Smooth muscle cell (in vitro differentiated cells): ENCODE data around the gene RGP1. TPM values are rescaled to one million over a fixed set of nuclear protein-coding genes. Genes with fewer than 3 reads are reported as not detected.

Experiments used
- DNase-seq: peaks from one replicate; lab custom pipeline; 2025; ENCODE audit not compliant: unreplicated experiment; lab: John Stamatoyannopoulos, UW
- H2AFZ ChIP-seq: fragments of 200-600 bp; sonication (generic); 2 replicates; pipeline ENCODE4 v1.6.0; 2016; ENCODE audit warnings: antibody characterized with exemption, low read depth, mild to moderate bottlenecking
- H3F3A ChIP-seq: fragments of 200-600 bp; sonication (generic); 2 replicates; pipeline ENCODE4 v1.6.0; 2017; ENCODE audit warnings: antibody characterized with exemption, low read depth
- H3K27ac ChIP-seq: fragments of 200-600 bp; sonication (generic); 2 replicates; pipeline ENCODE4 v1.5.1; 2016; ENCODE audit warnings: low read depth, mild to moderate bottlenecking
- H3K27me3 ChIP-seq: fragments of 200-600 bp; sonication (generic); 2 replicates; pipeline ENCODE4 v1.6.1; 2016; ENCODE audit warnings: low read depth, mild to moderate bottlenecking
- H3K36me3 ChIP-seq: fragments of 200-600 bp; sonication (generic); 2 replicates; pipeline ENCODE4 v1.5.1; 2016; ENCODE audit warnings: low read depth
- H3K4me1 ChIP-seq: fragments of 200-600 bp; sonication (generic); 2 replicates; pipeline ENCODE4 v1.5.1; 2016; ENCODE audit warnings: low read depth
- H3K4me2 ChIP-seq: fragments of 200-600 bp; sonication (generic); 2 replicates; pipeline ENCODE4 v1.6.0; 2016; ENCODE audit warnings: mild to moderate bottlenecking
- H3K4me3 ChIP-seq: fragments of 200-600 bp; sonication (generic); 2 replicates; pipeline ENCODE4 v1.5.1; 2016; ENCODE audit warnings: mild to moderate bottlenecking
- H3K79me2 ChIP-seq: fragments of 200-600 bp; sonication (generic); 2 replicates; pipeline ENCODE4 v1.6.0; 2016; ENCODE audit warnings: low read depth, mild to moderate bottlenecking
- H3K9ac ChIP-seq: fragments of 200-600 bp; sonication (generic); 2 replicates; pipeline ENCODE4 v1.6.0; 2016; ENCODE audit warnings: low read depth
- H3K9me3 ChIP-seq: fragments of 200-600 bp; sonication (generic); replicated peaks from 2 replicates; pipeline ENCODE4 v1.5.1; 2016; ENCODE audit warnings: low read depth
- H4K20me1 ChIP-seq: fragments of 200-600 bp; sonication (generic); 2 replicates; pipeline ENCODE4 v1.6.0; 2016; ENCODE audit warnings: low read depth
- CTCF ChIP-seq: fragments of 200-600 bp; sonication (generic); IDR thresholded peaks from 2 replicates; pipeline ENCODE4 v1.5.1; 2017; ENCODE audit warnings: borderline replicate concordance, mild to moderate bottlenecking, antibody characterized with exemption; ENCODE audit not compliant: insufficient read depth, poor library complexity, severe bottlenecking
- WGBS: methylation state at CpG from one replicate; pipeline ENCODE4 v1.1.7; 2016; ENCODE audit warnings: low lambda C conversion rate; 5-methylcytosine and 5-hydroxymethylcytosine counted together
- polyA plus RNA-seq: library from polyadenylated mRNA; unstranded; fragments of >200 nt; fragmentation: Nextera tagmentation; extraction: Ambion mirVana; gene quantifications from 2 replicates; pipeline ENCODE4 v1.2.1, GENCODE V29; 2016
- total RNA-seq: library from RNA; depleted of rRNA; stranded (reverse); fragments of >200 nt; gene quantifications from 2 replicates; pipeline ENCODE4 v1.2.3, GENCODE V29; 2014

RGP1 gene
- total and polyA plus RNA-seq, 2 experiments from 2014 or later: 12.8 to 15.3 TPM

- Histone ChIP-seq H2AFZ (no peak overlapping the region), H3F3A (peaks cover 24% of the 10 kb centered on the region), H3K27me3 (no peaks in the 10 kb centered on the region), H3K9ac (no peak overlapping the region), H3K4me1 (peaks cover 12% of the 10 kb centered on the region), H4K20me1 (peaks cover 11% of the 10 kb centered on the region), H3K9me3 (no peaks in the 10 kb centered on the region), H3K27ac (peak overlapping the region; percentile 34), H3K4me3 (no peak overlapping the region), H3K4me2 (no peak overlapping the region), H3K36me3 (no peaks in the 10 kb centered on the region), H3K79me2 (peaks cover 33% of the 10 kb centered on the region)
- DNase-seq: no peak
- 65% methylated on average over 5 of the region's 5 CpGs for WGBS
- TF ChIP-seq CTCF: peak; percentile 64
Observed at GRCh38 chr9:35736201-35736633, 12.9 kb upstream of the RGP1 start.

GRCh38 chr9:35737143-35737542 is 11.9 kb upstream of the RGP1 start:
- Histone ChIP-seq H3F3A (peaks cover 24% of the 10 kb centered on the region), H4K20me1 (peaks cover 17% of the 10 kb centered on the region), H3K9me3 (no peaks in the 10 kb centered on the region), H3K4me2 (no peak overlapping the region), H3K4me3 (no peak overlapping the region), H3K36me3 (no peaks in the 10 kb centered on the region), H2AFZ (no peak overlapping the region), H3K4me1 (peaks cover 9% of the 10 kb centered on the region), H3K27me3 (no peaks in the 10 kb centered on the region), H3K79me2 (peaks cover 27% of the 10 kb centered on the region), H3K27ac (no peak overlapping the region), H3K9ac (no peak overlapping the region)
- no peak for DNase-seq
- no peak for TF ChIP-seq CTCF
- WGBS: 88% methylated on average over 7 of the region's 7 CpGs

GRCh38 chr9:35738186-35738585 is 10.9 kb upstream of the RGP1 start:
- Histone ChIP-seq H3K27me3 (no peaks in the 10 kb centered on the region), H3K36me3 (no peaks in the 10 kb centered on the region), H3K9me3 (no peaks in the 10 kb centered on the region), H3F3A (peaks cover 24% of the 10 kb centered on the region), H4K20me1 (peaks cover 23% of the 10 kb centered on the region), H3K79me2 (peaks cover 32% of the 10 kb centered on the region), H3K9ac (no peak overlapping the region), H3K4me1 (peaks cover 8% of the 10 kb centered on the region), H3K4me2 (no peak overlapping the region), H3K4me3 (no peak overlapping the region), H2AFZ (no peak overlapping the region), H3K27ac (no peak overlapping the region)
- TF ChIP-seq CTCF: no peak
- no peak for DNase-seq
- 82% methylated on average over 4 of the region's 4 CpGs for WGBS

- Histone ChIP-seq H3K9me3 (no peaks in the 10 kb centered on the region), H3K4me2 (no peak overlapping the region), H3K79me2 (peaks cover 32% of the 10 kb centered on the region), H3K27ac (no peak overlapping the region), H3K4me1 (peaks cover under 1% of the 10 kb centered on the region), H4K20me1 (peaks cover 29% of the 10 kb centered on the region), H3K4me3 (no peak overlapping the region), H3K9ac (no peak overlapping the region), H3F3A (peaks cover 24% of the 10 kb centered on the region), H3K36me3 (no peaks in the 10 kb centered on the region), H2AFZ (no peak overlapping the region), H3K27me3 (no peaks in the 10 kb centered on the region)
- no peak for DNase-seq
- TF ChIP-seq CTCF: no peak
- 96% methylated on average over 7 of the region's 7 CpGs for WGBS
Observed at GRCh38 chr9:35738924-35739323, 10.2 kb upstream of the RGP1 start.
